HG03103 (cell line): ENCODE results near the gene C14orf119.

Experiments used
- ATAC-seq: cut with Tn5 transposase; IDR thresholded peaks from one replicate; pipeline ENCODE4 v1.9.1; 2021; ENCODE audit warnings: low read depth; ENCODE audit not compliant: unreplicated experiment

C14orf119 gene

GRCh38 chr14:23146351-23146910 lies 51.1 kb downstream of the C14orf119 start:
- no peak for ATAC-seq

- no peak for ATAC-seq
These were observed 51.7 kb downstream of the C14orf119 start for GRCh38 chr14:23146980-23147379.

- ATAC-seq: no peak
These were observed 52.4 kb downstream of the C14orf119 start for GRCh38 chr14:23147676-23148075.

GRCh38 chr14:23148591-23149249 lies 53.4 kb downstream of the C14orf119 start:
- no peak for ATAC-seq

GRCh38 chr14:23149745-23150144 lies 54.4 kb downstream of the C14orf119 start:
- ATAC-seq: no peak
